Esophagus muscularis mucosa (tissue), 3 donors: Measurements from ENCODE around the gene PLEKHM3.

Source experiments
- EP300 ChIP-seq: sonication (generic); formaldehyde crosslinking; IDR thresholded peaks from one replicate; pipeline ENCODE4 v1.6.1; 2017; ENCODE audit warnings: antibody characterized with exemption
- TF ChIP-seq, protein P1 (sequence below), 3 experiments: fragments of 200-600 bp in 2 of 3; fragments of 450-650 bp in 1 of 3; sonication (generic) in 2 of 3; IDR thresholded peaks; one replicate each; pipeline ENCODE4 v1.5.1; 2017 to 2019; ENCODE audit warnings: antibody characterized with exemption in 3 of 3, mild to moderate bottlenecking in 2 of 3, moderate library complexity in 1 of 3

DNA sequence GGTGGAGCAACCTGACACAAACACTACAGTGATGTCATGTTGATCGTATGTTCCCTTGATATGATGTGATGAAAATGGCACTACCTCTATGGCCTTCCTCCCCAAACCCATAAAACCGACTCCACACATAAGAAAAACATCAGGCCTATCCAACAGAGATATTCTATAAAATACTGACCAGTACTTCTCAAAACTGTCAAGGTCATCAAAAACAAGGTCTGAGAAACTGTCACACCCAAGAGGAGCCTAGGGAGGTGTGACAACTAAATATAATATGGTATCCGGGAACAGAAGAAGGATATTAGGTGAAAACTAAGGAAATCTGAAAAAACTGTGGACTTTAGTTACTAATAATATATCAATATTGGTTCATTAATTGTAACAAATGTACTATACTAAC, 169.7 kb downstream of the PLEKHM3 start:
- TF ChIP-seq, protein P1, sequence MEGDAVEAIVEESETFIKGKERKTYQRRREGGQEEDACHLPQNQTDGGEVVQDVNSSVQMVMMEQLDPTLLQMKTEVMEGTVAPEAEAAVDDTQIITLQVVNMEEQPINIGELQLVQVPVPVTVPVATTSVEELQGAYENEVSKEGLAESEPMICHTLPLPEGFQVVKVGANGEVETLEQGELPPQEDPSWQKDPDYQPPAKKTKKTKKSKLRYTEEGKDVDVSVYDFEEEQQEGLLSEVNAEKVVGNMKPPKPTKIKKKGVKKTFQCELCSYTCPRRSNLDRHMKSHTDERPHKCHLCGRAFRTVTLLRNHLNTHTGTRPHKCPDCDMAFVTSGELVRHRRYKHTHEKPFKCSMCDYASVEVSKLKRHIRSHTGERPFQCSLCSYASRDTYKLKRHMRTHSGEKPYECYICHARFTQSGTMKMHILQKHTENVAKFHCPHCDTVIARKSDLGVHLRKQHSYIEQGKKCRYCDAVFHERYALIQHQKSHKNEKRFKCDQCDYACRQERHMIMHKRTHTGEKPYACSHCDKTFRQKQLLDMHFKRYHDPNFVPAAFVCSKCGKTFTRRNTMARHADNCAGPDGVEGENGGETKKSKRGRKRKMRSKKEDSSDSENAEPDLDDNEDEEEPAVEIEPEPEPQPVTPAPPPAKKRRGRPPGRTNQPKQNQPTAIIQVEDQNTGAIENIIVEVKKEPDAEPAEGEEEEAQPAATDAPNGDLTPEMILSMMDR (IDR thresholded peaks at IDR 0.05) = no peak
- TF ChIP-seq EP300 = no peak
